HepG2 (cell line): Measurements from ENCODE around the gene ATL2. TPM values are rescaled to one million over a fixed set of nuclear protein-coding genes. Genes with fewer than 3 reads are reported as not detected.

Source experiments
- ARNTL ChIP-seq: sonication (generic); formaldehyde crosslinking; IDR thresholded peaks from 2 replicates; pipeline ENCODE4 v1.4.0; 2020; ENCODE audit warnings: mild to moderate bottlenecking, missing genetic modification reagents
- MEF2D ChIP-seq: sonication (generic); formaldehyde crosslinking; IDR thresholded peaks from 2 replicates; pipeline ENCODE4 v1.5.1; 2020; ENCODE audit warnings: mild to moderate bottlenecking, missing genetic modification reagents
- RAD21 ChIP-seq: fragments of 450-650 bp; formaldehyde crosslinking; IDR thresholded peaks from 2 replicates; pipeline ENCODE4 v1.5.0; 2020; ENCODE audit warnings: mild to moderate bottlenecking
- SETDB1 ChIP-seq: sonication (generic); formaldehyde crosslinking; IDR thresholded peaks from 2 replicates; pipeline ENCODE4 v1.5.1; 2020; ENCODE audit warnings: missing genetic modification reagents, mild to moderate bottlenecking, borderline replicate concordance
- SMARCE1 ChIP-seq: fragments of 450-650 bp; IDR thresholded peaks from 2 replicates; pipeline ENCODE4 v1.6.1; 2017; ENCODE audit warnings: borderline replicate concordance
- SMYD3 ChIP-seq: sonication (generic); formaldehyde crosslinking; IDR thresholded peaks from 2 replicates; pipeline ENCODE4 v1.8.1; 2023; ENCODE audit warnings: mild to moderate bottlenecking, missing genetic modification reagents
- SRSF1 ChIP-seq: fragments of 200-400 bp; formaldehyde crosslinking; optimal IDR thresholded peaks from 2 replicates; pipeline ENCODE3; 2017; ENCODE audit warnings: mild to moderate bottlenecking, low read depth, low read length, moderate library complexity
- TOE1 ChIP-seq: sonication (generic); formaldehyde crosslinking; IDR thresholded peaks from 2 replicates; pipeline ENCODE4 v1.4.0; 2020; ENCODE audit warnings: mild to moderate bottlenecking, missing genetic modification reagents
- TOPORS ChIP-seq: sonication (generic); formaldehyde crosslinking; IDR thresholded peaks from 2 replicates; pipeline ENCODE4 v1.8.0; 2023; ENCODE audit warnings: mild to moderate bottlenecking, missing genetic modification reagents
- ZNF343 ChIP-seq: sonication (generic); formaldehyde crosslinking; IDR thresholded peaks from 2 replicates; pipeline ENCODE4 v1.4.0; 2020; ENCODE audit warnings: mild to moderate bottlenecking, missing genetic modification reagents
- ZNF501 ChIP-seq: sonication (generic); formaldehyde crosslinking; IDR thresholded peaks from 2 replicates; pipeline ENCODE4 v1.5.1; 2020; ENCODE audit warnings: mild to moderate bottlenecking, moderate library complexity, missing genetic modification reagents
- ZNF577 ChIP-seq: sonication (generic); formaldehyde crosslinking; IDR thresholded peaks from 2 replicates; pipeline ENCODE4 v1.4.0; 2020; ENCODE audit warnings: mild to moderate bottlenecking, low read depth, missing genetic modification reagents, borderline replicate concordance
- ZNF605 ChIP-seq: sonication (generic); formaldehyde crosslinking; IDR thresholded peaks from 2 replicates; pipeline ENCODE4 v1.8.0; 2022; ENCODE audit warnings: mild to moderate bottlenecking, missing genetic modification reagents
- ZNF703 ChIP-seq: sonication (generic); formaldehyde crosslinking; IDR thresholded peaks from 2 replicates; pipeline ENCODE4 v1.5.1; 2020; ENCODE audit warnings: missing genetic modification reagents, mild to moderate bottlenecking, moderate library complexity, borderline replicate concordance
- ZNF720 ChIP-seq: sonication (generic); formaldehyde crosslinking; IDR thresholded peaks from 2 replicates; pipeline ENCODE4 v1.4.0; 2020; ENCODE audit warnings: missing genetic modification reagents
- ZNF768 ChIP-seq: sonication (generic); formaldehyde crosslinking; IDR thresholded peaks from 2 replicates; pipeline ENCODE4 v1.4.0; 2020; ENCODE audit warnings: missing genetic modification reagents
- ZNF776 ChIP-seq: sonication (generic); formaldehyde crosslinking; IDR thresholded peaks from 2 replicates; pipeline ENCODE4 v1.4.0; 2020; ENCODE audit warnings: mild to moderate bottlenecking, missing genetic modification reagents
- ZNF83 ChIP-seq: sonication (generic); formaldehyde crosslinking; IDR thresholded peaks from 2 replicates; pipeline ENCODE4 v1.4.0; 2020; ENCODE audit warnings: missing genetic modification reagents, mild to moderate bottlenecking, borderline replicate concordance
- ZNF839 ChIP-seq: sonication (generic); formaldehyde crosslinking; IDR thresholded peaks from 2 replicates; pipeline ENCODE4 v1.4.0; 2020; ENCODE audit warnings: missing genetic modification reagents, mild to moderate bottlenecking, borderline replicate concordance
- ZSCAN31 ChIP-seq: sonication (generic); formaldehyde crosslinking; IDR thresholded peaks from 2 replicates; pipeline ENCODE4 v1.5.0; 2020; ENCODE audit warnings: low read depth, mild to moderate bottlenecking, missing genetic modification reagents
- polyA plus RNA-seq, 8 experiments: library from polyadenylated mRNA; depleted of rRNA in 3 of 8; stranded (reverse) in 7 of 8; unstranded in 1 of 8; fragments of >200 nt; fragmentation: Illumina TruSeq in 4 of 8; extraction: Trizol in 4 of 8; gene quantifications; 2 replicates each; pipeline versions ENCODE4 v1.2.1 to v1.2.3, GENCODE V29; 2011 to 2016; ENCODE audit warnings: low read depth in 4 of 8, missing spikeins in 1 of 8, mixed read lengths in 1 of 8; ENCODE audit not compliant: insufficient read depth in 1 of 8
- total RNA-seq, 5 experiments: library from RNA; depleted of rRNA; stranded (reverse); fragments of >200 nt; fragmentation: Illumina TruSeq; extraction: Trizol; gene quantifications; 2 replicates each; pipeline ENCODE4 v1.2.3, GENCODE V29; 2016; ENCODE audit warnings: low read depth in 1 of 5
- TF ChIP-seq, protein P1 (sequence below): sonication (generic); formaldehyde crosslinking; IDR thresholded peaks from 2 replicates; pipeline ENCODE4 v1.5.0; 2020; ENCODE audit warnings: missing genetic modification reagents
- TF ChIP-seq, protein P2 (sequence below): sonication (generic); formaldehyde crosslinking; IDR thresholded peaks from 2 replicates; pipeline ENCODE4 v1.5.1; 2020; ENCODE audit warnings: missing genetic modification reagents, mild to moderate bottlenecking, borderline replicate concordance
- TF ChIP-seq, protein P3 (sequence below): sonication (generic); formaldehyde crosslinking; conservative IDR thresholded peaks from 2 replicates; pipeline ENCODE4 v1.4.0; 2020; ENCODE audit warnings: missing genetic modification reagents
- TF ChIP-seq, protein P4 (sequence below): sonication (generic); formaldehyde crosslinking; IDR thresholded peaks from 2 replicates; pipeline ENCODE4 v1.8.0; 2022; ENCODE audit warnings: mild to moderate bottlenecking, missing genetic modification reagents, borderline replicate concordance
- TF ChIP-seq, protein P5 (sequence below): sonication (generic); formaldehyde crosslinking; IDR thresholded peaks from 2 replicates; pipeline ENCODE4 v1.4.0; 2020; ENCODE audit warnings: missing genetic modification reagents

ATL2 gene
- total and polyA plus RNA-seq, 2 of the 13 experiments (the other 11 are each of a cell fraction or from before 2014, with no cell fraction given): 56.5 to 119 TPM

DNA sequence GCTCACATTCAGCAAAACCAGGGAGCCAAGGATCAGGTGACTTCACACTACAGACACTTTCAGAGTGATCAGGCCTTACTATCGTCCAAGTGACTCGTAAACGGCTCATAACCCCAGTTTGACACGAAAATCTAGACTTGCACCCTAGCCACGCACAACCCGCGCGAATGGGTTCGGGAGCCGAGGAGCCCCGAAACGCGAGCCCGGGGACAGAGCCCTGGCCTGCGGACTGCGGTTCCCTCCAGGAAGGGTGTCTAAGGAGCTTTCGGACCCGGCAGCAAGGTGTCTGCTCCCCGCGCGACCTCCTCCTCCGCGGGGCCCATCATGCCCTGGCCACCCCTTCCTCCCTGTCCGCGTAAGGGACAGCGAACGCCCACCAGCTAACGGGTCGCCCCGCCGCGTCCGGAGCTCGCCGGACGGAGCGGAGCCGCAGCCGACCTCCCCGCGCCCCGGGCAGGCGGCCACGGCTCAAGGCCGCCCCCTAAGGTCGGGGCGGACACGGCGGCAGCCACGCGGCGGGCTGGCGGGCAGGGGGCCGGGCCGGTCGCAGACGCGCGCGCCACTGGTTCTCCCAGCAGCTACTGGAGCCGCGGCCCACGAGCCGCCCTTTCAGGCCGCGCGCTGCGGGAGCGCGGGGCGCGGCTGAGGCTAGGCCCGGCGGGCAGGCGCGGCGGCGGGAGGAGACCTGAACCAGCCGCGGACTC, 575 bp downstream of the ATL2 start (continued):
- TF ChIP-seq, protein P1, sequence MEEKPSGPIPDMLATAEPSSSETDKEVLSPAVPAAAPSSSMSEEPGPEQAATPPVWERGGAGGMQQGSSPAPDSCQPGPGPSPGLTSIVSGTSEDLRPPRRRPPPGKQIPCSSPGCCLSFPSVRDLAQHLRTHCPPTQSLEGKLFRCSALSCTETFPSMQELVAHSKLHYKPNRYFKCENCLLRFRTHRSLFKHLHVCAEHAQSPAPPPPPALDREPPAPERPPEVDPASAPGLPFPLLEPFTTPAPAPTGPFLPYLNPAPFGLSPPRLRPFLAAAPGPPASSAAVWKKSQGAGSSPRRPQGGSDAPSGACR (CRISPR knock-in tag): no peak; the same call in 1 of the 2 replicates
- no peak for TF ChIP-seq SRSF1
- peak; percentile 18; the same call in 1 of the 2 replicates for TF ChIP-seq ZNF501
- 0 out of 2 replicates have a peak, but pooled peaks have one; percentile 5 for TF ChIP-seq SMARCE1
- TF ChIP-seq ZNF605 (CRISPR knock-in tag): peak; percentile 47; the same call in 1 of the 2 replicates
- TF ChIP-seq TOE1: no peak
- peak; percentile 72; the same call in 1 of the 2 replicates for TF ChIP-seq ZNF839 (CRISPR knock-in tag)
- no peak for TF ChIP-seq SETDB1 (CRISPR knock-in tag)
- peak; percentile 90; the same call in 1 of the 2 replicates for TF ChIP-seq ZSCAN31 (CRISPR knock-in tag)
- 0 out of 2 replicates have a peak, but pooled peaks have one; percentile 10 for TF ChIP-seq ZNF343 (CRISPR knock-in tag)
- no peak for TF ChIP-seq ZNF83 (CRISPR knock-in tag)
- TF ChIP-seq ZNF776 (CRISPR knock-in tag): no peak
- TF ChIP-seq TOPORS (CRISPR knock-in tag): no peak
- TF ChIP-seq ARNTL (CRISPR knock-in tag): no peak
- TF ChIP-seq, protein P2, sequence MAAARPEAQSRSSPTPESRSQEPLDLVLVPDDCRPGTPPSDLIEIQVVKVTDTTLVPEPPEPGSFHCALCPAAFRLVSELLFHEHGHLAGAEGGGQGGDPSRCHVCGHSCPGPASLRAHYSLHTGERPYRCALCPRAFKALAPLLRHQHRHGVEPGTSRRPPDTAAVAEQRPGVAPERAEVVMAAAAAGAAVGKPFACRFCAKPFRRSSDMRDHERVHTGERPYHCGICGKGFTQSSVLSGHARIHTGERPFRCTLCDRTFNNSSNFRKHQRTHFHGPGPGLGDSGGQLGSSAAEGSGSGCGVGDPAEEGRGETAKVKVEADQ: 0 out of 2 replicates have a peak, but pooled peaks have one; percentile 73
- no peak for TF ChIP-seq ZNF703 (CRISPR knock-in tag)
- TF ChIP-seq ZNF577: no peak
- peak; percentile 40; the same call in 1 of the 2 replicates for TF ChIP-seq MEF2D
- TF ChIP-seq, protein P3, sequence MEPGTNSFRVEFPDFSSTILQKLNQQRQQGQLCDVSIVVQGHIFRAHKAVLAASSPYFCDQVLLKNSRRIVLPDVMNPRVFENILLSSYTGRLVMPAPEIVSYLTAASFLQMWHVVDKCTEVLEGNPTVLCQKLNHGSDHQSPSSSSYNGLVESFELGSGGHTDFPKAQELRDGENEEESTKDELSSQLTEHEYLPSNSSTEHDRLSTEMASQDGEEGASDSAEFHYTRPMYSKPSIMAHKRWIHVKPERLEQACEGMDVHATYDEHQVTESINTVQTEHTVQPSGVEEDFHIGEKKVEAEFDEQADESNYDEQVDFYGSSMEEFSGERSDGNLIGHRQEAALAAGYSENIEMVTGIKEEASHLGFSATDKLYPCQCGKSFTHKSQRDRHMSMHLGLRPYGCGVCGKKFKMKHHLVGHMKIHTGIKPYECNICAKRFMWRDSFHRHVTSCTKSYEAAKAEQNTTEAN (CRISPR knock-in tag): peak; percentile 35; the same call in 1 of the 2 replicates
- TF ChIP-seq, protein P4, sequence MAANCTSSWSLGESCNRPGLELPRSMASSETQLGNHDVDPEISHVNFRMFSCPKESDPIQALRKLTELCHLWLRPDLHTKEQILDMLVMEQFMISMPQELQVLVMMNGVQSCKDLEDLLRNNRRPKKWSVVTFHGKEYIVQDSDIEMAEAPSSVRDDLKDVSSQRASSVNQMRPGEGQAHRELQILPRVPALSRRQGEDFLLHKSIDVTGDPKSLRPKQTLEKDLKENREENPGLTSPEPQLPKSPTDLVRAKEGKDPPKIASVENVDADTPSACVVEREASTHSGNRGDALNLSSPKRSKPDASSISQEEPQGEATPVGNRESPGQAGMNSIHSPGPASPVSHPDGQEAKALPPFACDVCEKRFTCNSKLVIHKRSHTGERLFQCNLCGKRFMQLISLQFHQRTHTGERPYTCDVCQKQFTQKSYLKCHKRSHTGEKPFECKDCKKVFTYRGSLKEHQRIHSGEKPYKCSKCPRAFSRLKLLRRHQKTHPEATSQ (CRISPR knock-in tag): 0 out of 2 replicates have a peak, but pooled peaks have one; percentile 45
- TF ChIP-seq SMYD3: peak; percentile 30; the same call in 1 of the 2 replicates
- no peak for TF ChIP-seq ZNF720 (CRISPR knock-in tag)
- TF ChIP-seq, protein P5, sequence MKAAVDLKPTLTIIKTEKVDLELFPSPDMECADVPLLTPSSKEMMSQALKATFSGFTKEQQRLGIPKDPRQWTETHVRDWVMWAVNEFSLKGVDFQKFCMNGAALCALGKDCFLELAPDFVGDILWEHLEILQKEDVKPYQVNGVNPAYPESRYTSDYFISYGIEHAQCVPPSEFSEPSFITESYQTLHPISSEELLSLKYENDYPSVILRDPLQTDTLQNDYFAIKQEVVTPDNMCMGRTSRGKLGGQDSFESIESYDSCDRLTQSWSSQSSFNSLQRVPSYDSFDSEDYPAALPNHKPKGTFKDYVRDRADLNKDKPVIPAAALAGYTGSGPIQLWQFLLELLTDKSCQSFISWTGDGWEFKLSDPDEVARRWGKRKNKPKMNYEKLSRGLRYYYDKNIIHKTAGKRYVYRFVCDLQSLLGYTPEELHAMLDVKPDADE (CRISPR knock-in tag): peak; percentile 53; the same call in 1 of the 2 replicates
- TF ChIP-seq ZNF768 (CRISPR knock-in tag): no peak
- TF ChIP-seq RAD21: peak; percentile 85
